ENCODE results near the gene KIRREL3.

The KIRREL3 gene

GRCh38 chr11:126465573-126466188, 534.9 kb downstream of the KIRREL3 start:
- H3K27ac ChIP-seq: no peak overlapping the region
- TF ChIP-seq CTCF (conservative IDR thresholded peaks at IDR 0.05) (no peak), ZFX (IDR thresholded peaks at IDR 0.05) (no peak)

- TF ChIP-seq CTCF (conservative IDR thresholded peaks at IDR 0.05) (no peak), ZFX (IDR thresholded peaks at IDR 0.05) (no peak)
- no peak overlapping the region for H3K27ac ChIP-seq
Measured at GRCh38 chr11:126464796-126465195, 535.8 kb downstream of the KIRREL3 start.

- H3K27ac ChIP-seq: no peak overlapping the region
- TF ChIP-seq ZFX (IDR thresholded peaks at IDR 0.05) (no peak), CTCF (conservative IDR thresholded peaks at IDR 0.05) (no peak)
Measured at GRCh38 chr11:126462422-126462821, 538.1 kb downstream of the KIRREL3 start.

- TF ChIP-seq ZFX (IDR thresholded peaks at IDR 0.05): no peak
- no peak for TF ChIP-seq CTCF (conservative IDR thresholded peaks at IDR 0.05)
- H3K27ac ChIP-seq: no peak overlapping the region
Measured at GRCh38 chr11:126461996-126462395, 538.6 kb downstream of the KIRREL3 start.

GRCh38 chr11:126461096-126461440, 539.5 kb downstream of the KIRREL3 start:
- H3K27ac ChIP-seq: no peak overlapping the region
- no peak for TF ChIP-seq ZFX (IDR thresholded peaks at IDR 0.05)
- TF ChIP-seq CTCF (conservative IDR thresholded peaks at IDR 0.05): no peak

GRCh38 chr11:126460417-126461095, 540.0 kb downstream of the KIRREL3 start:
- TF ChIP-seq CTCF (conservative IDR thresholded peaks at IDR 0.05): no peak
- no peak for TF ChIP-seq ZFX (IDR thresholded peaks at IDR 0.05)

GRCh38 chr11:126459691-126460281, 540.8 kb downstream of the KIRREL3 start:
- no peak overlapping the region for H3K27ac ChIP-seq
- TF ChIP-seq CTCF (conservative IDR thresholded peaks at IDR 0.05) (no peak), ZFX (IDR thresholded peaks at IDR 0.05) (no peak)

More at GRCh38 chr11:126460417-126461095, 540.0 kb downstream of the KIRREL3 start:
- no peak overlapping the region for H3K27ac ChIP-seq
